ENCODE results near the gene TACC2. TPM values are rescaled to one million over a fixed set of nuclear protein-coding genes. Genes with fewer than 3 reads are reported as not detected.
"Not testable (repeated sequence)": the region's sequence is repeated elsewhere in the genome, so short reads cannot be mapped to it uniquely, and the experiment has no call there.

TACC2 gene
- total RNA-seq, 1 experiment from 2014 or later = 24.4 TPM

DNA sequence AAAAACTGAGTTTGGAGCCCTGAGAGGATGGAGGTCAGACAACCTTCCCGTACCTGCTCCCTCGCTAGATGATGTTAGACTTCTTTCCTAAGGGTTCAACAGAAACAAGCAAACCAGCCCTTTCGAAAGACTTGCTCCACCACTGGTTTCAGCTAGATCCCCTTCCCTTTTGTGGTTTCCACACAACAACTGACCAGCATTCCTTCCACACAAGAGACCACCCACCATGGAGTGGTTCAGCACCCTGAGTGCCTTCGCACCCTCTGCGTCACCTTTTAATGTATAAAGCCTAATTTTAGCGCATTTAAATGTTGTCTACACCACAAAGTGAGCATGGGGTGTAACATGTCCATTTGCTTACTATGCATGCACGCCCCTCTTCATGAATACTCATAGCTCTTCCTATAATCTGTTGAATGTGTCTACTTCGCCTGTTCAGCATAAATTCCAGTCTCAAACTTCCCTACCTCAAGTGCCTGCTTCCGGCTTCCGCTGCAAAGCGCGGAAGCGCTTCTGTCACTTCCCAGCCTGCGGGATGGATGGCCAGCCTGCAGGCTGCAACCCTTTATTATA lies 69.0 kb downstream of the TACC2 start:
- BruUV-seq (replicated peaks) = no TSS peak
- Mint-ChIP-seq H3K27ac (ENCODE audit: unreplicated experiment) (no peak overlapping the region), H3K4me1 (ENCODE audit: low read depth, unreplicated experiment) (peaks cover 24% of the 10 kb centered on the region), H3K36me3 (ENCODE audit: insufficient read depth, unreplicated experiment) (peaks cover 5% of the 10 kb centered on the region), H3K9me3 (ENCODE audit: low read depth, unreplicated experiment) (no peaks in the 10 kb centered on the region), H3K4me3 (ENCODE audit: low read depth, unreplicated experiment) (no peak overlapping the region), H3K27me3 (ENCODE audit: unreplicated experiment) (no peaks in the 10 kb centered on the region)
- CTCF ChIA-PET = no interaction called here
- no peak for TF ChIP-seq CTCF (IDR thresholded peaks at IDR 0.05; ENCODE audit: unreplicated experiment)
- intact Hi-C loops (cut with micrococcal nuclease; ENCODE audit: unreplicated experiment) = no loop called here
- no peak for DNase-seq

DNA sequence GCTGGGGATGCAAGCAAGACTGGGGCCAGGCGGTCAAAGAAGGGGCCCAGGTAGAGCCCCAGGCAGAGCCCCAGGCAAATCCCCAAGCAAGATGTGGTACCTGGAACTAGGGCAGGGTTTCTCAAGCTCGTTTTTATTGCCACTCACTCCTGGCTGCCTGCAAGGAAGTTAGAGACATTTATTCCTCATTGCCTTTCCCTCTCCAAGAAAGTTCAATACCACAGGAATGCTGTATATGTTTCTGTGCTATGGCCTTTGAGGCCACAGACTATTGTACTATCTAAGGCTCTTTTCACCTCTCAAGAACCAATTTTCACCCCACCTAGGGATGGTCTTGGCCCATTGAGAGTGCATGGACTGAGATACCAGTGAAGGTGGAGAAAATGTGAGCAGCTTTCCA lies 71.3 kb downstream of the TACC2 start:
- H3K4me3 Mint-ChIP-seq (ENCODE audit: low read depth, unreplicated experiment) = no peak overlapping the region
- peaks cover 36% of the 10 kb centered on the region for H3K4me1 Mint-ChIP-seq (ENCODE audit: low read depth, unreplicated experiment)
- intact Hi-C loops (cut with micrococcal nuclease; ENCODE audit: unreplicated experiment) = no loop called here
- no peak for DNase-seq
- TF ChIP-seq CTCF (IDR thresholded peaks at IDR 0.05; ENCODE audit: unreplicated experiment) = no peak
- no peak overlapping the region for H3K27ac Mint-ChIP-seq (ENCODE audit: unreplicated experiment)
- H3K9me3 Mint-ChIP-seq (ENCODE audit: low read depth, unreplicated experiment) = no peaks in the 10 kb centered on the region
- H3K36me3 Mint-ChIP-seq (ENCODE audit: insufficient read depth, unreplicated experiment) = peaks cover 5% of the 10 kb centered on the region
- CTCF ChIA-PET = interaction anchor here (1.4 kb wide), 1 partner anchor 10 kb away, joined by 3 read pairs; no protein-coding TSS in a partner anchor
- BruUV-seq (replicated peaks) = no TSS peak
- H3K27me3 Mint-ChIP-seq (ENCODE audit: unreplicated experiment) = no peaks in the 10 kb centered on the region

DNA sequence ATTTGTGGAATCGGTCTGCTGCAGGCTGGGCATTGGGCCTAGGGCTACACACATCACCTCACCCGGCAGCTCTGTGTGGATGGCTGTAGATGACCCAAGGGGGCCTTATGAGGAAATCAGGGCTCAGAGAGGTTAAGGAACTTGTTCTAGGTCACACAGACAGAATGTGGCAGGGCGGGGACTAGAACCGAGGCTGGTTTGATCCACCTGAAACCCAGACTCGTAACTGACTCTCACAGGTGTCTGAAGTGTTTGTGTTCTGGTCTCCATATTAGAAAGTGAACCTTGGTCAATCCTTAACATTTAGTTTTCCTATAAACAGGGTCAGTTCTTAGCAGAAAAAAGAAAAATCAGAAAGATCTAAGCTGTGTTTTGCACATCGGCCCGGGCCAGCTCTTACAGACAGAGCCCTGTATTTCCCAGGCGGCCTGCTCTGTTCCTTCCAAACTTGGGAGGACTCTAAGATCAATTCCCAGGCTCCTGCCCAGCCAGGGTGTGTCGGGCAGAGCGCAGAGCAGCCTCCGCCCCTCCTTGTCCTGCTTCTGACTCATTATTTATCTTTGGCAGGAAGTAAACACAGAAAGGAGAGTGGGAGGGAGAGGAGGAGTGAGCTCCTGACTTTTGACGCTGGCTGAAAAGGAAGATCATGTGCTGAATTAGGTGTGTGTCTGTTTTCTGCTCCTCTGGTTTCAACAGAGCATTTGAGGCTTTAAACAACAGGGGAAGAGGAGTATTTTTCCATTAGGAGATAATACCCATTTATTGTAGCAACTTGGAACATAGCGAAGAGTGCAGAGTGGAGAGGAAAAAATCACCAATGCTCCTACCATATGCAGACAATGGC lies 74.1 kb downstream of the TACC2 start:
- intact Hi-C loops (cut with micrococcal nuclease; ENCODE audit: unreplicated experiment) = loop anchor here (1.0 kb wide), 1 partner anchor 9 kb away; no protein-coding TSS in a partner anchor
- no peaks in the 10 kb centered on the region for H3K36me3 Mint-ChIP-seq (ENCODE audit: insufficient read depth, unreplicated experiment)
- H3K4me1 Mint-ChIP-seq (ENCODE audit: low read depth, unreplicated experiment) = peaks cover 30% of the 10 kb centered on the region
- BruUV-seq (replicated peaks) = no TSS peak
- CTCF ChIA-PET = interaction anchor here (0.5 to 2.2 kb wide), 7 partner anchors 9 to 1404 kb away, joined by 3 to 9 read pairs (median 3); no protein-coding TSS in a partner anchor
- peak overlapping the region; percentile 88 for H3K27ac Mint-ChIP-seq (ENCODE audit: unreplicated experiment)
- TF ChIP-seq CTCF (IDR thresholded peaks at IDR 0.05; ENCODE audit: unreplicated experiment) = no peak
- H3K9me3 Mint-ChIP-seq (ENCODE audit: low read depth, unreplicated experiment) = no peaks in the 10 kb centered on the region
- H3K27me3 Mint-ChIP-seq (ENCODE audit: unreplicated experiment) = no peaks in the 10 kb centered on the region
- peak; percentile 79 for DNase-seq
- peak overlapping the region; percentile 29 for H3K4me3 Mint-ChIP-seq (ENCODE audit: low read depth, unreplicated experiment)

DNA sequence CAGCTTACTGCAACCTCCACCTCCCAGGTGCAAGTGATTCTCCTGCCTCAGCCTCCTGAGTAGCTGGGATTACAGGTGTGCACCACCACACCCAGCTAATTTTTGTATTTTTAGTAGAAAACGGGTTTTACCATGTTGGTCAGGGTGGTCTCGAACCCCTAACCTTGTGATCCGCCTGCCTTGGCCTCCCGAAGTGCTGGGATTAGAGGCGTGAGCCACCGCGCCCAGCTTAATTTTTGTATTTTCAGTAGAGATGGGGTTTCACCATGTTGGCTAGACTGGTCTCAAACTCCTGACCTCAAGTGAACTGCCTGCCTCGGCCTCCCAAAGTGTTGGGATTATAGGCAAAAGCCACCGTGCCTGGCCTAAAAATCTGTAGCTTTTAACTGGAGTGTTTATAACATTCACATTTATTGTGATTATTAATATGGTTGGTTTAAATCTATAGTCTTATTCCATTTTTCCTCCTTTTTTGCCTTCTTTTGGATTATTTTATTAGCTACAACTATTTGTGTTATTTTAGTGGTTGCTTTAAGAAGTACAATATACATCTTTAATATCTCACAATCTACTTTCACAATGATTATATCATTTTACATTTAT lies 77.5 kb downstream of the TACC2 start:
- BruUV-seq (replicated peaks); H3K36me3 Mint-ChIP-seq (ENCODE audit: insufficient read depth, unreplicated experiment); DNase-seq; intact Hi-C loops (cut with micrococcal nuclease; ENCODE audit: unreplicated experiment); H3K9me3 Mint-ChIP-seq (ENCODE audit: low read depth, unreplicated experiment); H3K27me3 Mint-ChIP-seq (ENCODE audit: unreplicated experiment); H3K4me3 Mint-ChIP-seq (ENCODE audit: low read depth, unreplicated experiment); H3K27ac Mint-ChIP-seq (ENCODE audit: unreplicated experiment): not testable (repeated sequence)
- H3K4me1 Mint-ChIP-seq (ENCODE audit: low read depth, unreplicated experiment) = peaks cover 31% of the 10 kb centered on the region
- CTCF ChIA-PET = interaction anchor here (0.6 to 0.7 kb wide), 2 partner anchors 288 to 732 kb away, joined by 3 to 5 read pairs; no protein-coding TSS in a partner anchor
